ENCODE measurements around the gene RGL1.

RGL1 gene

GRCh38 chr1:183821889-183822611, 17.1 kb downstream of the RGL1 start:
- no peak for DNase-seq (ENCODE audit: low read depth in 2 of 2)

GRCh38 chr1:183824291-183824690, 19.4 kb downstream of the RGL1 start:
- no peak for DNase-seq (ENCODE audit: low read depth in 2 of 2)

GRCh38 chr1:183827801-183828200, 22.9 kb downstream of the RGL1 start:
- DNase-seq (ENCODE audit: low read depth in 2 of 2) = no peak

GRCh38 chr1:183830389-183830788, 25.5 kb downstream of the RGL1 start:
- no peak for DNase-seq (ENCODE audit: low read depth in 2 of 2)

- no peak for DNase-seq (ENCODE audit: low read depth in 2 of 2)
Observed at GRCh38 chr1:183831311-183831710, 26.4 kb downstream of the RGL1 start.

- DNase-seq (ENCODE audit: low read depth in 2 of 2) = no peak
Observed at GRCh38 chr1:183832459-183832858, 27.5 kb downstream of the RGL1 start.

- DNase-seq (ENCODE audit: low read depth in 2 of 2) = no peak
Observed at GRCh38 chr1:183834568-183834967, 29.6 kb downstream of the RGL1 start.

- no peak for DNase-seq (ENCODE audit: low read depth in 2 of 2)
Observed at GRCh38 chr1:183836598-183836997, 31.7 kb downstream of the RGL1 start.

GRCh38 chr1:183837062-183837461, 32.1 kb downstream of the RGL1 start:
- DNase-seq (ENCODE audit: low read depth in 2 of 2) = no peak

GRCh38 chr1:183838221-183838620, 33.3 kb downstream of the RGL1 start:
- no peak for DNase-seq (ENCODE audit: low read depth in 2 of 2)

- DNase-seq (ENCODE audit: low read depth in 2 of 2) = no peak
Observed at GRCh38 chr1:183840140-183840539, 35.2 kb downstream of the RGL1 start.

GRCh38 chr1:183841550-183841949, 36.6 kb downstream of the RGL1 start:
- DNase-seq (ENCODE audit: low read depth in 2 of 2) = no peak

- DNase-seq (ENCODE audit: low read depth in 2 of 2) = no peak
Observed at GRCh38 chr1:183841950-183842794, 37.3 kb downstream of the RGL1 start.

- no peak for DNase-seq (ENCODE audit: low read depth in 2 of 2)
Observed at GRCh38 chr1:183842795-183843144, 37.9 kb downstream of the RGL1 start.

GRCh38 chr1:183844806-183845205, 39.9 kb downstream of the RGL1 start:
- no peak for DNase-seq (ENCODE audit: low read depth in 2 of 2)

GRCh38 chr1:183845681-183846080, 40.8 kb downstream of the RGL1 start:
- DNase-seq (ENCODE audit: low read depth in 2 of 2) = no peak

GRCh38 chr1:183847641-183848040, 42.7 kb downstream of the RGL1 start:
- no peak for DNase-seq (ENCODE audit: low read depth in 2 of 2)

- no peak for DNase-seq (ENCODE audit: low read depth in 2 of 2)
Observed at GRCh38 chr1:183850852-183851251, 45.9 kb downstream of the RGL1 start.

GRCh38 chr1:183859119-183859518, 54.2 kb downstream of the RGL1 start:
- no peak for DNase-seq (ENCODE audit: low read depth in 2 of 2)

GRCh38 chr1:183859831-183860230, 54.9 kb downstream of the RGL1 start:
- DNase-seq (ENCODE audit: low read depth in 2 of 2) = no peak

GRCh38 chr1:183862967-183863366, 58.0 kb downstream of the RGL1 start:
- DNase-seq (ENCODE audit: low read depth in 2 of 2) = no peak

GRCh38 chr1:183863852-183864251, 58.9 kb downstream of the RGL1 start:
- no peak for DNase-seq (ENCODE audit: low read depth in 2 of 2)

- DNase-seq (ENCODE audit: low read depth in 2 of 2) = no peak
Observed at GRCh38 chr1:183864611-183865010, 59.7 kb downstream of the RGL1 start.

All from stimulated activated CD8-positive, alpha-beta memory T cell treated with anti-CD3 and anti-CD28 coated beads, Interleukin-2, amount 100 ng/mL, for 1 hour (primary cell).